DMS153 treated with DMSO at 0.1 percent for 48 hours (cell line): ENCODE measurements around the gene GSC2.
A peak's percentile ranks its signal among the peaks of the same experiment; 100 is the strongest.

ENCODE experiments used
- DNase-seq: peaks from one replicate; lab custom pipeline; 2025; ENCODE audit not compliant: unreplicated experiment; lab: John Stamatoyannopoulos, UW

The GSC2 gene

GRCh38 chr22:19134176-19134831 is 15.8 kb downstream of the GSC2 start:
- no peak for DNase-seq

- DNase-seq, result no peak
These were observed 16.5 kb downstream of the GSC2 start for GRCh38 chr22:19133561-19133960.

- no peak for DNase-seq
These were observed 17.2 kb downstream of the GSC2 start for GRCh38 chr22:19132693-19133400.

- DNase-seq, result no peak
These were observed 17.9 kb downstream of the GSC2 start for GRCh38 chr22:19132153-19132552.

GRCh38 chr22:19131685-19132015 is 18.4 kb downstream of the GSC2 start:
- no peak for DNase-seq

- DNase-seq, result no peak
These were observed 19.0 kb downstream of the GSC2 start, which contains the start of gene TSSK2 for GRCh38 chr22:19130959-19131684. TSS of gene TSSK2 (plus strand) at chr22:19131308. CDS start at chr22:19131400, 92 bp downstream.

- DNase-seq, result no peak
These were observed 20.2 kb downstream of the GSC2 start for GRCh38 chr22:19129871-19130270.

- DNase-seq, result no peak
These were observed 21.0 kb downstream of the GSC2 start for GRCh38 chr22:19128946-19129727.

GRCh38 chr22:19128009-19128401 is 22.1 kb downstream of the GSC2 start:
- DNase-seq, result no peak

GRCh38 chr22:19127329-19128008 is 22.6 kb downstream of the GSC2 start:
- no peak for DNase-seq

GRCh38 chr22:19126309-19127273 is 23.5 kb downstream of the GSC2 start:
- DNase-seq, result no peak

- no peak for DNase-seq
These were observed 24.4 kb downstream of the GSC2 start for GRCh38 chr22:19125474-19126308.

GRCh38 chr22:19125011-19125410 is 25.1 kb downstream of the GSC2 start:
- no peak for DNase-seq

- no peak for DNase-seq
These were observed 25.7 kb downstream of the GSC2 start for GRCh38 chr22:19124377-19124776.

GRCh38 chr22:19123936-19124335 is 26.2 kb downstream of the GSC2 start:
- no peak for DNase-seq

GRCh38 chr22:19122752-19123492 is 27.2 kb downstream of the GSC2 start:
- no peak for DNase-seq

- peak; percentile 71 for DNase-seq
These were observed 27.8 kb downstream of the GSC2 start, which contains the start of gene DGCR2 for GRCh38 chr22:19122143-19122751. TSS of gene DGCR2 (minus strand) at chr22:19122412. CDS start at chr22:19122206, 206 bp downstream.
